Spleen (tissue), 7 donors: ENCODE measurements around the gene PRKACA.

Source experiments
- POLR2A ChIP-seq, 3 donors: fragments of 450-650 bp; IDR thresholded peaks; one replicate each; pipeline ENCODE4 v1.5.1; 2017; ENCODE audit warnings: antibody characterized with exemption in 3 of 3, mild to moderate bottlenecking in 1 of 3
- TF ChIP-seq, protein P1 (sequence below), 11 experiments: fragments of 200-600 bp in 7 of 11; fragments of 450-650 bp in 4 of 11; sonication (generic) in 4 of 11; IDR thresholded peaks in 8 of 11; conservative IDR thresholded peaks in 3 of 11; 1 replicate in 7 of 11; 2 replicates in 4 of 11; pipeline versions ENCODE4 v1.4.0 to v1.8.0; 2016 to 2021; ENCODE audit warnings: antibody characterized with exemption in 11 of 11, inconsistent platforms in 4 of 11, mild to moderate bottlenecking in 1 of 11
- donor health status: DM: no; HTN: no; CAD: no; lungs with moderate emphysema.
- donor health status: DM: no; HTN: no; CAD: no.
- donor health status: DM: no; HTN: no; CAD: no.

- TF ChIP-seq, protein P1, sequence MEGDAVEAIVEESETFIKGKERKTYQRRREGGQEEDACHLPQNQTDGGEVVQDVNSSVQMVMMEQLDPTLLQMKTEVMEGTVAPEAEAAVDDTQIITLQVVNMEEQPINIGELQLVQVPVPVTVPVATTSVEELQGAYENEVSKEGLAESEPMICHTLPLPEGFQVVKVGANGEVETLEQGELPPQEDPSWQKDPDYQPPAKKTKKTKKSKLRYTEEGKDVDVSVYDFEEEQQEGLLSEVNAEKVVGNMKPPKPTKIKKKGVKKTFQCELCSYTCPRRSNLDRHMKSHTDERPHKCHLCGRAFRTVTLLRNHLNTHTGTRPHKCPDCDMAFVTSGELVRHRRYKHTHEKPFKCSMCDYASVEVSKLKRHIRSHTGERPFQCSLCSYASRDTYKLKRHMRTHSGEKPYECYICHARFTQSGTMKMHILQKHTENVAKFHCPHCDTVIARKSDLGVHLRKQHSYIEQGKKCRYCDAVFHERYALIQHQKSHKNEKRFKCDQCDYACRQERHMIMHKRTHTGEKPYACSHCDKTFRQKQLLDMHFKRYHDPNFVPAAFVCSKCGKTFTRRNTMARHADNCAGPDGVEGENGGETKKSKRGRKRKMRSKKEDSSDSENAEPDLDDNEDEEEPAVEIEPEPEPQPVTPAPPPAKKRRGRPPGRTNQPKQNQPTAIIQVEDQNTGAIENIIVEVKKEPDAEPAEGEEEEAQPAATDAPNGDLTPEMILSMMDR (IDR thresholded peaks at IDR 0.05 in 8 of 11, conservative IDR thresholded peaks at IDR 0.05 in 3 of 11): no peak
- TF ChIP-seq POLR2A (IDR thresholded peaks at IDR 0.05): no peak
Measured at GRCh38 chr19:14066134-14066533, 51.4 kb downstream of the PRKACA start.
